NB4 (cell line): ENCODE results near the gene GRIN2A.

ENCODE experiments used
- DNase-seq: peaks from one replicate; pipeline ENCODE4 v3.0.0; 2010; ENCODE audit warnings: low read depth
- H3K4me3 ChIP-seq: one replicate; pipeline ENCODE4 v1.5.1; 2011; ENCODE audit warnings: mild to moderate bottlenecking, low read depth, low read length, moderate library complexity
- CTCF ChIP-seq: IDR thresholded peaks from one replicate; pipeline ENCODE4 v1.5.1; 2012; ENCODE audit warnings: low read depth, low read length
- MAX ChIP-seq: IDR thresholded peaks from 2 replicates; pipeline ENCODE4 v1.6.1; 2011; ENCODE audit warnings: low read depth, low read length
- MYC ChIP-seq: IDR thresholded peaks from 2 replicates; pipeline ENCODE4 v1.6.1; 2011; ENCODE audit warnings: low read depth, low read length
- POLR2A ChIP-seq: IDR thresholded peaks from 2 replicates; pipeline ENCODE4 v1.6.1; 2011; ENCODE audit warnings: mild to moderate bottlenecking; ENCODE audit not compliant: insufficient read length; ENCODE audit errors: extremely low read depth

Gene GRIN2A

GRCh38 chr16:10112021-10112420 is 70.2 kb downstream of the GRIN2A start:
- no peak overlapping the region for H3K4me3 ChIP-seq
- TF ChIP-seq CTCF, result no peak
- TF ChIP-seq MYC, result no peak
- TF ChIP-seq POLR2A, result no peak
- no peak for TF ChIP-seq MAX
- DNase-seq, result no peak

- no peak for DNase-seq
- no peak overlapping the region for H3K4me3 ChIP-seq
- TF ChIP-seq MAX, result no peak
- TF ChIP-seq POLR2A, result no peak
- TF ChIP-seq MYC, result no peak
- no peak for TF ChIP-seq CTCF
Observed at GRCh38 chr16:10111156-10111761, 71.0 kb downstream of the GRIN2A start.

GRCh38 chr16:10110552-10110951 is 71.7 kb downstream of the GRIN2A start:
- TF ChIP-seq CTCF (no peak), MAX (no peak), MYC (no peak), POLR2A (no peak)
- no peak for DNase-seq
- no peak overlapping the region for H3K4me3 ChIP-seq

GRCh38 chr16:10107081-10107480 is 75.1 kb downstream of the GRIN2A start:
- no peak overlapping the region for H3K4me3 ChIP-seq
- TF ChIP-seq MYC (no peak), POLR2A (no peak), MAX (no peak)
- DNase-seq, result peak; percentile 1

- TF ChIP-seq MYC (no peak), MAX (no peak), POLR2A (no peak), CTCF (no peak)
- DNase-seq, result no peak
- H3K4me3 ChIP-seq, result no peak overlapping the region
Observed at GRCh38 chr16:10103700-10104099, 78.5 kb downstream of the GRIN2A start.

- no peak for TF ChIP-seq MYC
- no peak for TF ChIP-seq MAX
- no peak for TF ChIP-seq CTCF
- no peak for TF ChIP-seq POLR2A
- H3K4me3 ChIP-seq, result no peak overlapping the region
- no peak for DNase-seq
Observed at GRCh38 chr16:10103118-10103517, 79.1 kb downstream of the GRIN2A start.
